ENCODE measurements around the gene LAMA1.
"Not testable (repeated sequence)": the region's sequence is repeated elsewhere in the genome, so short reads cannot be mapped to it uniquely, and the experiment has no call there.

The LAMA1 gene

GRCh38 chr18:6949800-6950586 lies 167.6 kb downstream of the LAMA1 start:
- DNase-seq (ENCODE audit: low read depth in 1 of 2, low spot score in 1 of 2): no peak

- no peak for DNase-seq (ENCODE audit: low read depth in 1 of 2, low spot score in 1 of 2)
Measured at GRCh38 chr18:6948281-6949055, 169.1 kb downstream of the LAMA1 start.

- DNase-seq (ENCODE audit: low read depth in 1 of 2, low spot score in 1 of 2): no peak
Measured at GRCh38 chr18:6947338-6948030, 170.1 kb downstream of the LAMA1 start.

- DNase-seq (ENCODE audit: low read depth in 1 of 2, low spot score in 1 of 2): no peak
Measured at GRCh38 chr18:6943143-6943542, 174.5 kb downstream of the LAMA1 start.

- DNase-seq (ENCODE audit: low read depth in 1 of 2, low spot score in 1 of 2): no peak
Measured at GRCh38 chr18:6942742-6943141, 174.9 kb downstream of the LAMA1 start.

- DNase-seq (ENCODE audit: low read depth in 1 of 2, low spot score in 1 of 2): no peak
Measured at GRCh38 chr18:6941996-6942395, 175.6 kb downstream of the LAMA1 start.

GRCh38 chr18:6940451-6940850 lies 177.1 kb downstream of the LAMA1 start:
- DNase-seq (ENCODE audit: low read depth in 1 of 2, low spot score in 1 of 2): no peak

GRCh38 chr18:6939972-6940371 lies 177.6 kb downstream of the LAMA1 start:
- no peak for DNase-seq (ENCODE audit: low read depth in 1 of 2, low spot score in 1 of 2)

GRCh38 chr18:6938403-6938802 lies 179.2 kb downstream of the LAMA1 start:
- DNase-seq (ENCODE audit: low read depth in 1 of 2, low spot score in 1 of 2): not testable (repeated sequence)

GRCh38 chr18:6938003-6938402 lies 179.6 kb downstream of the LAMA1 start:
- no peak for DNase-seq (ENCODE audit: low read depth in 1 of 2, low spot score in 1 of 2)

- DNase-seq (ENCODE audit: low read depth in 1 of 2, low spot score in 1 of 2): no peak
Measured at GRCh38 chr18:6934859-6935258, 182.7 kb downstream of the LAMA1 start.

- no peak for DNase-seq (ENCODE audit: low read depth in 1 of 2, low spot score in 1 of 2)
Measured at GRCh38 chr18:6929370-6930102, 188.1 kb downstream of the LAMA1 start.

GRCh38 chr18:6928359-6928758 lies 189.2 kb downstream of the LAMA1 start:
- DNase-seq (ENCODE audit: low read depth in 1 of 2, low spot score in 1 of 2): no peak

GRCh38 chr18:6927153-6927552 lies 190.4 kb downstream of the LAMA1 start:
- DNase-seq (ENCODE audit: low read depth in 1 of 2, low spot score in 1 of 2): no peak

GRCh38 chr18:6923220-6923619 lies 194.4 kb downstream of the LAMA1 start:
- DNase-seq (ENCODE audit: low read depth in 1 of 2, low spot score in 1 of 2): no peak

GRCh38 chr18:6921571-6921970 lies 196.0 kb downstream of the LAMA1 start:
- DNase-seq (ENCODE audit: low read depth in 1 of 2, low spot score in 1 of 2): no peak

GRCh38 chr18:6920099-6920955 lies 197.3 kb downstream of the LAMA1 start:
- DNase-seq (ENCODE audit: low read depth in 1 of 2, low spot score in 1 of 2): no peak

- no peak for DNase-seq (ENCODE audit: low read depth in 1 of 2, low spot score in 1 of 2)
Measured at GRCh38 chr18:6917072-6917471, 200.5 kb downstream of the LAMA1 start.

GRCh38 chr18:6901286-6901926 lies 216.2 kb downstream of the LAMA1 start:
- DNase-seq (ENCODE audit: low read depth in 1 of 2, low spot score in 1 of 2): no peak

GRCh38 chr18:6891788-6892187 lies 225.8 kb downstream of the LAMA1 start:
- no peak for DNase-seq (ENCODE audit: low read depth in 1 of 2, low spot score in 1 of 2)
